ENCODE results near the gene COL28A1.

COL28A1 gene

DNA sequence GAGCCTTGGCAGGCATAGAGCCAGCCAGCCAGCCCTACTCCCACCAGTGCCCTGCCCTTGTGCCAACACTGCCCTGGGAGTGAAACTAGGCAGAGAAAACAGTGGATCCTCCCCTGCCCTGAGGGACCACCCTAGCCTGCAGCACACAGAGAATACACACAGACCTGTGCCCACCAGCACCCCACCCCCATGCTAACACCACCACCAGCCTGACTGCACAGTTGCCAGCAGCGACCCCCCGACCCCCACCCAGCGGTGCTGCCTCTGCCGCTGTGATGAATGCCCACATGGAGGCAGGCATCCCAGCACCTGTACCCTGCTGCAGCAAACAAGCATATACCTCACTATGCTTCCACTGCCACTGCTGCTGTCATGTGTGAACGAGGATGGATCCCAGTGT, 21.6 kb upstream of the COL28A1 start:
- no peak for DNase-seq

DNA sequence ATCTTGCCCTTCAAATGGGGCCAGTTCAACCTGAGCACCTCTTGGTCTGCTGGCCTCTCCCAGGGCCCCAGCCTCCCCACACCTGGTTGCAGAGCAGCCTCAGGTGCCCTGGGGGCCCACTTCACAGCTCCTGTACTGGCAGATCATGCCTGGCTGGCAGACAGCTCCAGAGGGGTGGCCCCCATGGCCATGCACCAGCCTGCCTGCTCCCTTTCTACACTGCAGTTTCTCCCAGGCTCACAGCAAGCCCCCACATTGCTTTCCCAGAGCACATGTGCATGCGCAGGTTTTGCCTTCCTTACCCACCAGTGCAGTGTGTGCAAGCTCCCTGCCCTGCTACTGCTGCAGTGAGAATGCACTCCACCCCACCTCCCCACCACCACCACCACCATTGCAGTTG, 21.2 kb upstream of the COL28A1 start:
- DNase-seq, result no peak

DNA sequence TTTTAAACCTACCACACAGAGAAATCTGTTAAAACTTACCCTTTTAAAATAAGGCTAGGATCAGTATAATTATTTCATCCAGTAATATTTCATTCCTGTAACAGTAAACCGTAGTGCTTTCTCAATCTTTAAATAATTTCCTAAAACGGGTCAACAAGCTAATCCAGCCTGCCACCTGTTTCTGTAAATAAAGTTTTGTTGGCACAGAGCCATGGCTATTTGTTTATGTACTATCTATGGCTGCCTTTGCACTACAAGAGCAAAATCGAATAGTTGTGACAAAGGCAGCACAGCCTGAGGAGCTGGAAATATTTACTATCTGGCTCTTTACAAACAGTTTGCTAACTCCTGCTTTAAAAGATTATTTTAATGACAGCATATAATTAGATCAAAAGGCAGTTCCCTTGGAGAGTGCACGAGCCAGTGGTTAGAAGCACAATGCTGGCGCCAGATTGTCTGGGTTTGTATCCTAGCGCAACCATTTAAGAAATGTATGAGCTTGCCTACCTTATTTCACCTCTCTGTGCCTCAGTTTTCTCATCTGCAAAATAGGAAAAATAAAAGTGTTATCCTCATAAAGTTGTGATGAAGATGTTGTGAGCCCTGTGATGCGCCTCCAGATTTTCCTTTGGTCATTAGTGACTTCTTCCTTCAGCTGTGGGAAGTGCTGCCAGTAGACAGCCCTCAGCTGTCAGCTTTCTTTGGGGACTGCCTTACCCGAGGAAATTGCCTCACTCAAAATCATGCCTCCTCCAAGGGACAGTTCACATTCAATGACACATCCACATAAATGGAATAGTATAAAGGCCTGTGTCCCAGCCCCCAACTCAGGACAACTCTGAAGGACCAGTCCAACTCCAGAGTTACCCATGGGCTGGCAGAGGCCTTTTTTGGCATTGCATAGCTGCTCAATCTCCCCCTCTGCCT, 19.2 kb upstream of the COL28A1 start:
- DNase-seq, result no peak

DNA sequence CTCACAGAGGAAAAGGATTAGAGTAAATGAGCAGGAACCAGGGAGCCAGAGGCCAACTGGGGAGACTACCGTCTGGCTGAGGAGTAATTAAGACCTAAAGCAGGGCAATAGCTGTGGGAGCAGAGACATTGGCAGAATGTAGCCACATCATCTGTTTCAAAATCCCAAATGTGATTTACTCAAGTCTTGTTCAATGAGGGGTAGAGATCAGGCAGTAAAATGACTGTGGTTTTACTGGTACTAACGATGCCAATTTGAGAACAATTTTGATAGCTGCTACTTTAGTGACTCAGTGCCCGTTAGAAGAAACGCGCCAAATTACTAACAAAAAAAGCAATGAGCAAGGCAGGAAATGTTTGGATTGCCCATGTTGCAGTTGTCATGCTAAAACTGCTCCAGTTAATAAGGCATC, 18.4 kb upstream of the COL28A1 start:
- no peak for DNase-seq

DNA sequence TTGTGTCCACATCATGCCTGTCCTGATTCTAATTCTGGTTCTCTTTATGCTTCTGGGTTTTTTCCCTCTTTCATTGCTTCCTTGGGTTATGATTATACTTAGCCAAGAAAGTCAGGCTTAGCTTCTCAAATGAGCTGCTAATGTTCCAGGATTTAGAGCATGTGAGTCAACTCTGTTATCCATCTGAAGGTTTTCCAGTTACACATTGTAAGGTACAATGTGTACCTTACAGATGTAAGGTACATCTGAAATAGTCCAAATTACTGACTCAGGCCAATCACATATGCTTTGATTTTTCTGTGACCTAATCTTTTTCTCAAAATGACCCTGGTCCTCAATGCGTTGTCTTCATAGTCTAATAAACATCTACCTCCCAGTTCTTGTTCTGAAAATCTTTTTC, 17.7 kb upstream of the COL28A1 start:
- DNase-seq, result no peak

DNA sequence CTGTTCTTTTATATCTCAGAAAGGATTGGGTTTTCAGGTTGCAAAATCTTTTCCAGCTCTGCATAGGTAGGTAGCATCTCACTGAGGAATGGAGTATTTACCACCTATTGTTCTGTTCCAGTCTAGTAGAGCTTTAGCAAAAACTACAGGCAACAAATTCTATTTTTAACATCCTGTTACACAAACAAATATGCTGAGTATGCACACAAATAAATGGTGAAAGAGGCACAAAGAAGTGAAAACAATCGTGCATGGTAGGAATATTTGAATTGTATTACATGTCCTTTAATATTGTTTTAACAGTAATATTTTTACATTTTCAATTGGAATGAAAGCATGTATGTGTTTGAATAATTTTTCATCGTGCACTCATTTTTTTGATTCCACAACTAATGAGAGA, 16.5 kb upstream of the COL28A1 start:
- DNase-seq, result no peak

DNA sequence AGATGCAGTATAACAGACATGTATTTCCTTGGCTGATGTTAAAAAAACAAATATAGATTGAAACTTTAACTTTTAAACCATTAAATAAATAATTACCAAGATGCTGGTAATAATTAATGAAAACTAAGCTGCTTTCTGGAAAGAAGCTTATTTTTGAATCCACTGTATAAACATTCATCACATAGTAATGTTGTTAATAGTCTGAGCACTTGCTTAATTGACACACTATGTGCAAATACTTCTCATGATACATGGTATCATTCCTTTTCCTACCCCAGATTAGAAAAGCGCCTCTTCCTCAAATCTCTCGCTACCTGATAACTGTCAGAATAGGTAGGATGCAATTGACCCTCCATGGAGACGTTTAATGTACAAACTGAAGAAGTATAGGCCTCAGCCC, 15.0 kb upstream of the COL28A1 start:
- no peak for DNase-seq

DNA sequence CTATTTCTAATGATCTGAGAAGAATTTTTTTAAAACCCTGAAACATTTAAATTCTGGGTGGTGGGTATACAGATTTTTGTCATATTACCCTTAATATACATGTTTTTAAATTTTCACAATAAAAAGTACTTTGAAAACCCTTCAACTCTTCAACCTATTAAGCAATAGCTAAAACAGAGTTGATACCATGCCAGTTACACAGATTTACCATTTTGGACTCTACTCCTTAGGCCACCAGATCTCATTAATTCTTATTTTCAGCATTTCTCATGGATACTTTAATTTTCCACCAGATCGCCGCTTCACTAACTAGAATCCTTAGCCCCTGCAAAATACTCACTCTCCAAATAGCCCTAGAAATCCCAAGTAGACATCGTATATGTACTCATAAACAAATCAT, 12.7 kb upstream of the COL28A1 start:
- no peak for DNase-seq

DNA sequence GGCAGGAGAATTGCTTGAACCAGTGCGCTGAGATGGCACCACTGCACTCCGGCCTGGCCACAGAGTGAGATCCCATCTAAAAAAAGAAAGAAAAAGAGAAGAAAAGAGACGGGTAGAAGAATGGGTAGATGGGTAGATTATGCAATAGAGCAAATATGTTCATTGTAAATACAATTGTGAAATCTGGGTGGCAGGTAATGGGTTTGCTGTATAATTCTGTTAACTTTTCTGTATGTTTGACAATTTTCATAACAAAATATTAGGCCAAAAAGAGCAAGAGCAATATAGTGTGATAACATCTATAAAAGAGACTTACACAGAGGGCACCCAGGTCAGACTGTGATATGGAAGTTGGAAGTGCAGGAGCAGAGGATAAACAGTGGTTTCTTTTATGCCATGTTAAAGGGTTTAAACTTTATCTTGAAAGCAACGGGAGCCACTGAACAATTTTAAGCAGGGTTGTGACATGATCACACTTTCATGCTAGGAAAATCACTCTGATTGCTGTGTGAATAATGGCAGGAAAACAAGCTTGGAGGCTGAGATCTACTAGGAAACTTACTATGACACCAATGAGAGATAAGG, 6.7 kb upstream of the COL28A1 start:
- no peak for DNase-seq

DNA sequence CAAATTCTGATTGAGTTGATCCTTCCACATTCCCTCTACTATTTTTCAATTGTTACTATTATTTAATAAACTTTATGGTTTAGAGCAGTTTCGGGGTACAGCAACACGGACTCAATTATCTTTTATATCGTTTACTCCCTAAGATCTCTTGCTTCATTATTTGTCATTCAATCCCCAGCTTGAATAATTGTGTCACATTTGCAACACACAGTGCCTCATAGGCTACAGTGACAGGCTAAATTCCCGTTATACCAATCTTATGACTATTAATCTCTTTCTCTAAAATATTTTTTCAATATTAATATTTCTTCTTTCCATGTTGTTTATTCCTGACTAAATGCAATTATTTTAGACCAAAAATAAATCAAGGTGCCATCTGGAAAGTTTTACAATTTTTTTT, 4.0 kb upstream of the COL28A1 start:
- no peak for DNase-seq

DNA sequence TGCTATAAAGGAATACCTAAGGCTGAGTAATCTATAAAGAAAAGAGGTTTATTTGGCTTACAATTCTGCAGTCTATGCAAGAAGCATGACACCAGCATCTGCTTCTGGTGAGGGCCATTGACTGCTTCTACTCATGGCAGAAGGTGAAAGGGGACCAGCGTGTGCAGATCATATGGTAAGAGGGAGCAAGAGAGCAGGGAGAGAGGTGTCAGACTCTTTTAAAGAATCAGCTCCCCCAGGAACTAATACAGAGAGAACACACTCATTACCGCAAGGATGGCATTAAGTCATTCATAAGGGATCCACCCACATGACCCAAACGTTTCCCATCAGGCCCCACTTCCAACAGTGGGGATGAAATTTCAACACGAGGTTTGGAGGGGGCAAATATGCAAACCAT, 3.5 kb upstream of the COL28A1 start:
- no peak for DNase-seq

DNA sequence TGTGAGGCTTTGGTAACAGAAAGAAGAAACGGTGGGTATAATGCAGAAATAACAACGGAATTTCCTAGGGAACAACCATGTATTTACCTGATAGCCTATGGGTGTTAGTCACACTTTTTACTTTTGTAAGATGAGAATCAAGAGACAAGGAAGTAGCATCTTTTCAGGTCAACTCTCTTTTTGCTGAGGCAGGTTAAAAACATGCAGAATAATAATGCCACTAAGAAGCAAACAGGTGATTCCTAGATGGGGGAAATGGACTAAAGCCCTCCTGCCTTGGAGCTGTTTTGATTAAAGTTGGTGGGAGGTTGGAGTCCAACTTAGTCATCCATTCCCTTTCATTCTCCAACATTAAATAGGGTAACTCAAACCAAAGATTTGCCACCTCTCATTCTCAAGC, 2.0 kb upstream of the COL28A1 start:
- no peak for DNase-seq

DNA sequence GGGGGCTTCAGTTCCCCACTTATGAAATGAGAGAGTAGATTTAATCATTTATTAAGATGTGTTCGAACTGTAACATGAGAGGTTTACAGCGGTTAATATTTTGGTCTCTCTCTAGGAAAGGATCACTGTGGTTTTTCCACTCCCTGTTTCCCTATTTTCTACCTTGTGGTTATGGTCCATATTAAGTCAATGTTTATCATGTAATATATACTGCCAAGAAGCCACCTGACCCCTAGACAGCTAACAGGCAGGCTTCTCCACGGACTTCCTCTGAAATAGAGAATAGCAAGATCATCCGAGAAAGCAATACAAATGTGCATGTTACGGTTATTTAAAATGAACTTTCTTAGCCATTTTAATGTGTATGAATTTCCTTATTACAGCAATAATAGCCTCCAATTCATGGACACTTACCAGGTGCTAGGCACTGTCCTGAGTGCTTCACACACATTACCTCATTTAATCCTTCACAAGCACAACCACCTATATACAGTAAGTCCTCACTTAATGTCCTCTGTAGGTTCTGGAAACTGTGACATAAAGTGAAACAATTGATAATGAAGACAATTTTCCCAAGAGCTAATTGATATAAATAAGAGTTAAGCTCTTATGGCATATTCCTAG, 835 bp upstream of the COL28A1 start:
- no peak for DNase-seq

DNA sequence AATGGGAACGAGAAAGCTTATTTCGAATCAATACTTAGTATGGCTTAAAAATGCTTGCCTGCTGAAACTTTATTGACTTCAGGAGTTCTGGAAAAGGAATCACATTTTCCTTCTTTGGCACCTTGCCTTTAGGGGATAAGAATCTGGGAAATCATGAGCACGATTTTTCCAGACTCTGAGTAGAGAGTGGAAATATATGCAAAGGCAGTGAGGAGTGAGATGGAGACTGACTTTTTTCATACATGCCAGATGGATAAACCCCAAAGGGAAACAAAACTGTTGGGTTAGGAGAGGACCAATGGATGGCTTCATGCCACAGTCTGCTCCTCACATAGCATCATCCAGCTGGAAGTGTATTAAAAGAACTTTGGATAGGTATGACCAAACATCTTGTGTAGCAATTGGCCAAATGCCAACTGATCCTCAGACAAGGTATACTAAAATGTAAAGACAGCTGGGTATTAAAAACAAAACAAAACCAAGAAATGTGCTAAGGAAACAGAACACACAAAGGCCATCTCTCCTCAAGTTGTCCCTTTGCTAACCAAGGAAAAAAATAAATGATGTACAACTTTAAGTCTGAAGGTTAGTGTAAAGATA, 1.7 kb downstream of the COL28A1 start:
- DNase-seq, result no peak

DNA sequence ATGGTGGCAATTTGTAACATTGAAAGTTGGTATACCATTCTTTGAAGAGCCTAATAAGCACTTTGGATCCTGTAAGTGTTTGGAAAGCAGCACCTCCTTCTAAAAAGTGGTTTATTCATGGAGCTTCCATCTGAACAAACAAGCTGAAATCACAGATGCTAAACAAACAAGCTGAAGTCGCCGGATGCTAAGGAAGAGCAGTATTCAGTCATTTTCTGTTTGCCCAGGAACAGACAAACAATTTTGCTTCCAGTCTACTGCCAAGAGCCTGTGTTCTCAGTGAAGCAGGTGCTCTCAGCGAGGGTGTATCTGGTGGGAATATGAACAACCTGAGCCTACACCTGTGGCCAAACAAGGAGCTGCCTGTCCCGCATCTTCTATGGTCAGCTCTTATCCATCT, 6.3 kb downstream of the COL28A1 start:
- DNase-seq, result no peak

DNA sequence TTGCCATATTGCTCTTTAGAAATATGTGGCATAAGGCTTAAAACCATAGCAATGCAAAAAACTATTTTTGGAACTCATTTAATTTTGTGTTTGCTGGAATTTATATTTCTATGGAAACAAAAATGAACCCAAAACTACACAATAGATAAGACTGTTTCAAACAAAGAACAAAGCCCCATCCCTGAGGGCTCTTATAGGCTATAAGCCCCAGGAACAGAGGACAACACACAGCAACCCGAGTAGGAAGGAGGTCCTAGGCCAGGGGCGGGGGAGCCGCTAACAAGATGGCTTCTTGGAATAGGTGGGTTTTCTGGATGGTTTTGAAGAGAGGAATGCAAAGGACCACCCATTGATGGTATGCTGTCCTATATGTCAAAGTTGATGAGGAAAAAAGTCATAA, 8.6 kb downstream of the COL28A1 start:
- no peak for DNase-seq

DNA sequence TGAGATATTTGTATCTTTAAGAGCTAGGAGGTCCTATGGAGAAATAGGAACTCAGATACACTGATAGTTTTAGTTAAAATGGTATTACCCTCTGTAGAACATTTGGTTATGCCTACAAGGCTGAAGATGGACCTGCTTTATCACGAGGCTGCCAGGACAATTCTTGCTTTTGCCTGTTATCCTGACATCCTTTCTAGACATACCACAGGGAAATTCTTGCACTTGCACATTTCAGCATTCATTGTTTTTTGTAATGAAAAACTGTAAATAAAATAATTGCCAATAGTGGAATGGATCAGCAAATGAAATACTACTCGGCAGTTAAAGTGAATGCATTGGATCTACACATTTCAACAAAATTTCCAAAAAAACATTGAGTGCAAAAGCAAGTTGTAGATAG, 9.7 kb downstream of the COL28A1 start:
- DNase-seq, result no peak

DNA sequence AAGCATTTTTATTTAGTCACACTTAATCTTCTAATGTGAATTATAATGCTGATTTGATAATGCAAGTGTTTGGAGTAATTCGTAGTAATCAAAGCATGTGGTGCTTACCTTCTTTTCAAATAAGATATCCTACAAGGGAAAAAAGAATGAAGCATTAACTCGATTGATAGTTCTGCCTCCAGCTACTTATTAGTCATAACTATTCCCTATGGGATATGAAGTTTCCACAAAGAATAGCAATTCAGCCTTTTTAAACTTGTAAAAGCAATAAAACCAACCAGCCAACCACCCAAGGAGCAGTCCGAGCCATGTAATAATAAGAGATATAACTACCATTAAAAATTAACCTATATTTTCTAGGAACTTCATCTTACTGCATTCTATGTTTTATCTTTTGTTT, 11.6 kb downstream of the COL28A1 start:
- DNase-seq, result no peak

DNA sequence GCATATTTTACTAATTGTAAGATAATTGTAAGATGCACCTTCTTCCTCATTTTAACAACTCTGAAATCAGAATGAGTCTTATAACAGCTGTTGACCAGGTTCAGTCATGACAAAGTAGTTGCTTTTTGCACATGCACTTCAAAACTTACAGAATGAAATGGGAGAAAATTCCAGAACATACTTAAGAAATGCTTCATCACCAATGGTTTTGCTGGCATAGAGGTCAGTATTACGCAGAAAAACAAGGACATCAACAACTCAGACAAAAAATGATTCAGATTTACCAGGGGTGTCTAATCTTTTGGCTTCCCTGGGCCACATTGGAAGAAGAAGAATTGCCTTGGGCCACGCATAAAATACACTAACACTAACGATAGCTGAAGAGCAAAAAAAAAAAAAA, 13.3 kb downstream of the COL28A1 start:
- DNase-seq, result no peak

DNA sequence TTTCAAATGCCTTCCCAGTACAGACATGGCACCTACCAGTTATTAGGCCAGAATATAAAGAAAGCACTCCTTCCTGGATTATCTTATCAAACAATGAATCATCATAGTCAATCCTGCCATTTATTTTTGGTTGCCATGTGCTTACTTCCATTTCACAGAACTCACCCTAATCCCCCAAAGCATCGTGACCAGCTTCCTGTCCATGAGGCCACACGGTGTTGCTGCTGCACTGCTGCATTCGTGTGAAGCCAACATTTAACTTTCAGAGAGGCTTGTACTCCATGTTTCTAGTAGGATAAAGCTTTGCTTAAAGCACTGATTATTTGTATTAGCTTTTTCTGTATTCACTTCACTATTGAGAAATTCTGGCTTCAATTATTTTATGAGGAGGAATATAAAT, 14.4 kb downstream of the COL28A1 start:
- DNase-seq, result no peak

DNA sequence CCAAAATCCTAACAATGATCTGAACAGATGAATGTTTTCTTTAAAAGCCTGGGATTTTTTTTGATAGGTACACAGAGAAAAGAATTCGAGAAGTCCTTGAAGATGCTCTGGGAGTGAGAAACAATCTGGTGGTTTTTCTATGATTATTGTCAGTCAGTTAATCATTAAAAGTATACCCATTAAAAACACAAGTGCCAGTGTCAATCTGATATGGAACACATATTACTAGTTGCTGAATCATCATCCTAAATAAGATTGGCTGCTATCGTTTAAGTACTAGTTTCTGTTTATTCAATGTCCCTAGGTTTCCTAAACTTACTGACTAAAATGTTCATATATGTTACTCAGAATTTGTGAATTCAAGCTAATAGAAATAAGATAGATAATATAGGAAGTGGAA, 16.1 kb downstream of the COL28A1 start:
- no peak for DNase-seq

DNA sequence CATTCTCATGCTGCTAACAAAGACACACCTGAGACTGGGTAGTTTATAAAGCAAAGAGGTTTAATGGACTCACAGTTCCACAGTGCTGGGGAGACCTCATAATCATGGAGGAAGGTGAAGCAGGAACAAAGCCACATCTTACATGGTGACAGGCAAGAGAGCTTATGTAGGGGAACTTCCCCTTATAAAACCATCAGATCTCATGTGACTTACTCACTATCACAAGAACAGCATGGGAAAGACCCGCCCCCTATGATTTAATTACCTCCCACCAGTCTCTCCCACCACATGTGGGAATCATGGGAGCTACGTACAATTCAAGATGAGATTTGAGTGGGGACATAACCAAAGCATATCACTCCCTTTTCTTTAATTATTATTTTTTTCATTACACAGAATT, 16.6 kb downstream of the COL28A1 start:
- DNase-seq, result no peak

DNA sequence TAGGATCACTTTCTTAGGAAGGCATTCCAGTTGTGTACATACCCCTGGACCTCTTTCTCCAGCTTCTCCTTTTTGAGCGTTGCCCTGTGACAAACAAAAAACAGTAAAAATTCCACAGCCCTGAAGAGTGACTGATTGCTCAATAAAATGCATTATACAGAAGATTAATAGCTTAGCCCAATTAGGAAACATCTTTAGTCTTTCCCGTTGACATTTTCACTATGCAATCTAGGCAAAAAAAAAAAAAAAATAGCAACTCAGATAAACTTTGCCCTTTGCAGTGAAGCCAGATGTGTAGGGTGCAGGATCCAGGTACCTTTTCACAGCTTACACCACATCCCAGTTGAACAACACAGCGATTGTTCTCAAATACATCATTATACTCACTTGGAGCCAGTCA, 17.9 kb downstream of the COL28A1 start:
- DNase-seq, result no peak

DNA sequence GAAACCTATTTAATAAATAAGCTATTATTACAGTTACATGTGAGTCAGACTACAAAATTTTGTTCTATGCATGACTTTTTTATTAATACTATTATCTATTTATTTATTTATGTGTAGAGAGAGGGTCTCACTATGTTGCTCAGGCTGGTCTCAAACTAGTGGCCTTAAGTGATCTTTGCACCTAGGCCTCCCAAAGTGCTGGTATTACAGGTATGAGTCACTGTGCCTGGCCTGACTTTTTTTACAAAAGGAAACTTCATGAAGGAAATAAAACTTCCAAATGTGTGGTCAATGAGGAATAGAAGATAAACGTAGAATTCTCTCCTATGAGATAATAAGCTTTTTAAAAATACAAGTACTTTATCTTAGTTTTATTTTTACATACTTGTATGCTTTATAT, 19.0 kb downstream of the COL28A1 start:
- no peak for DNase-seq
